Activated T-cell treated with anti-CD3 and anti-CD28 coated beads, Interleukin-2, amount 50 U/mL, for 24 hours (primary cell): ENCODE data around the gene ACTR6.
"Not testable (repeated sequence)": the region's sequence is repeated elsewhere in the genome, so short reads cannot be mapped to it uniquely, and the experiment has no call there.

ENCODE experiments used
- DNase-seq: peaks from one replicate; pipeline ENCODE4 v3.0.0-alpha.2; 2020
- H3K27ac Mint-ChIP-seq: 2 replicates; pipeline ENCODE4 v1.8.0; 2020; ENCODE audit warnings: mild to moderate bottlenecking, mixed read lengths
- H3K27me3 Mint-ChIP-seq: 2 replicates; pipeline ENCODE4 v1.8.0; 2020; ENCODE audit warnings: mixed read lengths
- H3K36me3 Mint-ChIP-seq: 2 replicates; pipeline ENCODE4 v1.8.0; 2020; ENCODE audit warnings: low read depth, mixed read lengths
- H3K4me1 Mint-ChIP-seq: 2 replicates; pipeline ENCODE4 v1.8.0; 2020; ENCODE audit warnings: low read depth, mixed read lengths
- H3K4me3 Mint-ChIP-seq: 2 replicates; pipeline ENCODE4 v1.8.0; 2020; ENCODE audit warnings: mild to moderate bottlenecking, moderate library complexity, mixed read lengths
- H3K9me3 Mint-ChIP-seq: 2 replicates; pipeline ENCODE4 v1.8.0; 2020; ENCODE audit warnings: mixed read lengths

ACTR6 gene

DNA sequence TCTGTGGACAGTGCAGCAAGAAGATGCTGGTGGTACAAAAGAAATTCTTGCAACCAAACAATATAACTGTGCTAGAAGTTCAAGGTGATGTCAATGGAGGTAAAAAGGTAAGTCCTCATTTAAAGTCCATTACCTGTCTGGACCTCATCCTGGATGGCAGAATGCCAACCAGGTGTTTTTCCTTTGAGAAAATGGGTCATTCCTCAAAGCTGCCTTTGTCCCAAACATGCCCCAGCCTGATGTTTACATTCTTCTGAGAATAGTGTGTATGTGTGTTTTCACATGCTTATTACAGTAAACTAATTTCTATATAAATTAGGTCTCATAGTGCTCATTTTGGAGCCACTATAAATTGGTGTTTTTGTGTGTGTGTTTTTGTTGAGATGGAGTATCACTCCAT is 24.9 kb downstream of the ACTR6 start:
- no peaks in the 10 kb centered on the region for H3K4me1 Mint-ChIP-seq
- H3K27ac Mint-ChIP-seq = no peak overlapping the region
- no peak overlapping the region for H3K4me3 Mint-ChIP-seq
- no peaks in the 10 kb centered on the region for H3K9me3 Mint-ChIP-seq
- DNase-seq = no peak
- peaks cover 50% of the 10 kb centered on the region for H3K36me3 Mint-ChIP-seq
- no peaks in the 10 kb centered on the region for H3K27me3 Mint-ChIP-seq

DNA sequence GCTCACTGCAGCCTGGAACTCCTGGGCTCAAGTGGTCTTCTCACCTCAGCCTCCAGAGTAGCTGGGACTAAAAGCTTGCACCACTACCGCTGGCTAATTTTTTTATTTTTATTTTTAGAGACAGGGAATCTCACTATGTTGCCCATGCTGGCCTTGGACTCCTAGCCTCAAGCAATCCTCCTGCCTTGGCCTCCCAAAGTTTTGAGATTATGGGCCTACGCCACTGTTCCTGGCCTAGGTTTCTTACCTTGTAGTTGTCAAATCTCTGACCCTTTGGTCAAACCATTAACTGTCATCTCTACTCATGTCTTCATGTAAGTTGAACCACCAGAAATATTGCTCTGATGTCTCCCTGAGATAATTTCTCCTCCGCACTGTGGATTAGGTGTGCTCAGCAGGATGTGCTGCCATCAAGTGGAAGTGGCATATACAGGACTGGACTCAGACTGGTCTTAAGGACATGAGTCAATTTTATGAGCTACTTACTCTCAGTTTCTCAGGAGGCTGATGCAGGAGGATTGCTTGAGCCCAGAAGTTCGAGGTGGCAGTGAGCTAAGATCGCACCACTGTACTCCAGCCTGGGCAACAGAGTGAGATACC is 28.5 kb downstream of the ACTR6 start:
- H3K27ac Mint-ChIP-seq = no peak overlapping the region
- H3K4me3 Mint-ChIP-seq = no peak overlapping the region
- H3K27me3 Mint-ChIP-seq = no peaks in the 10 kb centered on the region
- H3K4me1 Mint-ChIP-seq = no peaks in the 10 kb centered on the region
- no peak for DNase-seq
- H3K36me3 Mint-ChIP-seq = peaks cover 25% of the 10 kb centered on the region
- H3K9me3 Mint-ChIP-seq = no peaks in the 10 kb centered on the region

DNA sequence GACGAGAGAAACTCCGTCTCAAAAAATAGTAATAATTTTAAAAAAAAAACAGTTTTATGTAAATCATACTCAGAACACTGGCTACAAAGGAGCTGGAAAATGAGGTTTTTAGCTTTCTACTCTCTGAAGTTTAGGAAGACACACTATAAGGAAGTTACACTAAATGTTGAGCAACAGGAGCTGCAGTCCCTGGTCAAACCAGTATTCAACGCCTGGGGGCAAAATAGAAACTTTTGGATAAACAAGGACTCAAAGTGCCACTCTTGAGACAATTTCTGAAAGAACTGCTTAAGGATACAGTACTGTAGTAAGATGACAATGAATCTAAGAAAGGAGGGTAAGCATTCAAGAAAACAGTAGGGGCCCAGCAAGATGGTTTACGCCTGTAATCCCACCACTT is 29.3 kb downstream of the ACTR6 start:
- no peaks in the 10 kb centered on the region for H3K9me3 Mint-ChIP-seq
- H3K27me3 Mint-ChIP-seq = no peaks in the 10 kb centered on the region
- H3K36me3 Mint-ChIP-seq = peaks cover 17% of the 10 kb centered on the region
- H3K27ac Mint-ChIP-seq = no peak overlapping the region
- no peak for DNase-seq
- H3K4me1 Mint-ChIP-seq = no peaks in the 10 kb centered on the region
- H3K4me3 Mint-ChIP-seq = no peak overlapping the region

DNA sequence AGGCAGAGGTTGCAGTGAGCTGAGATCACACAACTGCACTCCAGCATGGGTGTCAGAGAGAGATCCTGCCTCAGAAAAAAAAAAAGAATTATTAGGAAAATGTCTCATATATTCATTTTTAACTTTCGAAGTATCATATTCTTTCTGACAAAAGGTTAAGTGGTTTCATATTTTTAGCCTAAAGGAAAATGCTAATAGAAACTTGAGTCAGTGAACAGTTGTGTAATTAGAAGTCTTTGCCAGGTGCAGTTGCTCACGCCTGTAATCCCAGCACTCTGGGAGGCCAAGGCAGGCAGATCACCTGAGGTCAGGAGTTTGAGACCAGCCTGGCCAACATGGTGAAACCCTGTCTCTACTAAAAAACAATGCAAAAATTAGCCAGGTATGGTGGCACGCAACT is 31.3 kb downstream of the ACTR6 start:
- not testable (repeated sequence) for H3K4me3 Mint-ChIP-seq, H3K27ac Mint-ChIP-seq

DNA sequence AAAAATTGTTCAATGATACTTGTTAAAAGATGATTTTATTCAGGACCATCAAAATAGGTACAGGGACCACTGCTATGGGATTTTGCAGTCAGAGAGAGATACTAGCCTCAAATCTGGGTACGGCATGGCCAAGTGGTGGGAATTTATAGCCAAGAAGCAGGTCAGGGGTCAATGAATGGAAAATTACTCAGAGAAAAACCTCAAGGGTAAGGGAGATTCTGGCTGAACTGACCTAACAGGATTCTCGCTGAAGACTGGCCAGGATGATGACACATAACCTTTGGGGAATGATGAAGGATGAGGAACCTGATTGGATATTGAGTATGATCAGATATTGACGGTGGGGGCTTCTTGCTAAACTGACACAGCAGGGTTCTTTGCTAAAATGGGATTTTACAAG is 33.6 kb downstream of the ACTR6 start:
- H3K27me3 Mint-ChIP-seq = no peaks in the 10 kb centered on the region
- no peaks in the 10 kb centered on the region for H3K9me3 Mint-ChIP-seq
- no peak overlapping the region for H3K27ac Mint-ChIP-seq
- no peaks in the 10 kb centered on the region for H3K36me3 Mint-ChIP-seq
- no peaks in the 10 kb centered on the region for H3K4me1 Mint-ChIP-seq
- DNase-seq = no peak
- H3K4me3 Mint-ChIP-seq = no peak overlapping the region

More for the DNA sequence above, 31.3 kb downstream of the ACTR6 start:
- not testable (repeated sequence) for H3K9me3 Mint-ChIP-seq, H3K4me1 Mint-ChIP-seq, H3K27me3 Mint-ChIP-seq, DNase-seq, H3K36me3 Mint-ChIP-seq

DNA sequence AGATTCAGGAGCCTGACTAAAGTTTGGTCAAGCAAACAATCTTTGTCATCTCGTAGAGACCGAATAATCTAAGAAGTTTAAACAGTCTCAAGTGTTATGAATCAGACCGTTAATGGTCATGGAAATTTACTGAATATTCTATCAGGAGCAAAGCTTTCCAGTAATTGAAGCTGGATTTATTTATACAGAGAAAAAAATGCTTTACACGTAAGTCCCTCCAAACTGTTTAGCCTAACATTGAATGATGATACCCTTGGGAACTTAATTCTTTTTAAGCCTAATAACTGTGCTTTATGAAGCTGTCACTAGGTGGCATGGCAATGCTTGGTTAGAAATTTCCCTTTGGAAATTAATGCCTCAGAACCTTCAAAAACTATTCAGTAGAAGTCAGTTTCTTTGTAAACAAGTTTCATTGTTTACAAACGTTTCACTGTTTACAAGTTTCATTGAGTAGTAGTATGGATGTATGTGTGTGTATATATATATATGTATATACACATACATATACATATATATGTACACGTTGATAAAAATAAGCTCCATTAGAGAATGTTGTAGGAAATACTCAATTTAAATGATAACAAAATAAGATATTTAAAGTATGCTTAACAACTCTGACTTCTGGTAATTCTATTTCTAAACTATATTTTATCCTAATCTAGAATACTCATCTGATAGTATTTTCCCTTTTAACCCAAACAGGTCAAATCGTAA is 34.1 kb downstream of the ACTR6 start:
- Mint-ChIP-seq H3K27ac (no peak overlapping the region), H3K9me3 (no peaks in the 10 kb centered on the region), H3K27me3 (no peaks in the 10 kb centered on the region), H3K4me3 (no peak overlapping the region), H3K4me1 (no peaks in the 10 kb centered on the region), H3K36me3 (no peaks in the 10 kb centered on the region)
- no peak for DNase-seq

DNA sequence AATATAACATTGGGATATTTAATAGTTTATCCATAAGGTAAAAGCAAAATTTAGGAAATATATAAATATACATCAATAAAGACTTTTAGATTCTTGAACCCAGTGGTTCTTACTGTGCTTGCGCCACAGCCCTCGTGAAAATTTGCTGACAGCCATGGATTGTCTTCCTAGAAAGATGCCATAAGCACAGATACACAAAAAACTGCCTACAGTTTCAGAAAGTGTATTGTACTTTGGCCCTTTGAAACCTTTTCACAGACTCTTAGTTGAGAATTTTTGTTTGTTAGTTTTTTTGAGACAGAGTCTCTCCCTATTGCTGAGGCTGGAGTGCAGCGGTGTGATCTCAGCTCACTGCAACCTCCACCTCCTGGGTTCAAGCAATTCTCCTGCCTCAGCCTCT is 38.2 kb downstream of the ACTR6 start:
- Mint-ChIP-seq H3K4me3 (no peak overlapping the region), H3K27me3 (no peaks in the 10 kb centered on the region), H3K27ac (no peak overlapping the region), H3K9me3 (no peaks in the 10 kb centered on the region), H3K36me3 (no peaks in the 10 kb centered on the region), H3K4me1 (no peaks in the 10 kb centered on the region)
- DNase-seq = no peak

DNA sequence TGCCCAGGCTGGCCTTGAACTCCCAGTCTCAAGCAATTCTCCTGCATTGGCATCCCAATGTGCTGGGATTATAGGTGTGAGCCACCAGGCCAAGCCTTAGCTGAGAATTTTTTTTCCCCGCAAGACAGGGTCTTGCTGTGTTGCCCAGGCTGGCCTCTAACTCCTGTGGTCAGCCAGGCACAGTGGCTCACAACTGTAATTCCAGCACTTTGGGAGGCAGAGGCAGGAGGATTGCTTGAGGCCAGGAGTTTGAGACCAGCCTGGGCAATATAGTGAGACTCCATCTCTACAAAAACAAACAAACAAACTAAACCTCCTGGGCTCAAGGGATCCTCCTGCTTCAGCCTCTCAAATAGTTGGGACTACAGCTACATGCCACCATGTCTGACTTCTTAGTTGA is 39.0 kb downstream of the ACTR6 start:
- Mint-ChIP-seq H3K36me3 (no peaks in the 10 kb centered on the region), H3K9me3 (no peaks in the 10 kb centered on the region), H3K4me1 (no peaks in the 10 kb centered on the region), H3K4me3 (no peak overlapping the region), H3K27me3 (no peaks in the 10 kb centered on the region), H3K27ac (no peak overlapping the region)
- DNase-seq = no peak

DNA sequence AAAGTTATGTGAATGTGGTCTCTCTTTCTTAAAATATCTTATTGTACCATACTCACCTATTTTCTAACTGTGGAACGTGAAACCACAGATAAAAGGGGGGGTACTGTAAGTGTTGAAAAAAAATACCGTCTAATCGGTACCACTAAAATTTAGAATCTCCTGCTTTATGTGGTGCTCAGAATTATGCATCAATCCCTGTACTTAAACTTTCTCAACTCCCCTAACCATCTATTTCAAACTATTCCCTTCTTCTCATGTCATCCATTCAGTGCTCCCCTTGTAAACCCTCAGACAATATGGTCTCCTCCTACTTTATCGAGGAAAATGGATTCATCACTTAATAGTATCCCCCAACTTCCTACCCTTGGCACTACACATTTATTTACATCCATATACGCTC is 42.5 kb downstream of the ACTR6 start:
- no peak overlapping the region for H3K4me3 Mint-ChIP-seq
- H3K36me3 Mint-ChIP-seq = no peaks in the 10 kb centered on the region
- no peaks in the 10 kb centered on the region for H3K27me3 Mint-ChIP-seq
- H3K9me3 Mint-ChIP-seq = no peaks in the 10 kb centered on the region
- H3K27ac Mint-ChIP-seq = no peak overlapping the region
- no peak for DNase-seq
- no peaks in the 10 kb centered on the region for H3K4me1 Mint-ChIP-seq

DNA sequence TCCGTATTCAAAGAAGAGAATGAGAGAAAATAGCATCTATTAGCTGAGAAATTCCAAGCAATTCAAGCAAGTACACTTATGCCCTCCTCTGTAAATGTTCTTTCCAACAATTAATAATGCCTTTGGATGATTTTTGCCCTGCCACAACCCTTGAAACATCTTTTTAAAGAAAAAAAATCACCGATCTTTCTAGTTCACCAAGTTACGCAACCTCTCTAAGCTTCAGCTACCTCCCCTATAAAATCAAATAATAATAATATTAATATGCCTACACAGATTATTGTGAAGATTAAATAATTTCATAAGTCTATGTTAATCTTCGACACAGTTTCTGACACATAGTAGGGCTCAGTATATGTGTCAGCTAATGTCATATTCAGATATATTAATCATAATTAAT is 47.1 kb downstream of the ACTR6 start:
- H3K9me3 Mint-ChIP-seq = no peaks in the 10 kb centered on the region
- no peak overlapping the region for H3K27ac Mint-ChIP-seq
- no peaks in the 10 kb centered on the region for H3K27me3 Mint-ChIP-seq
- no peak overlapping the region for H3K4me3 Mint-ChIP-seq
- H3K36me3 Mint-ChIP-seq = no peaks in the 10 kb centered on the region
- no peak for DNase-seq
- no peaks in the 10 kb centered on the region for H3K4me1 Mint-ChIP-seq

DNA sequence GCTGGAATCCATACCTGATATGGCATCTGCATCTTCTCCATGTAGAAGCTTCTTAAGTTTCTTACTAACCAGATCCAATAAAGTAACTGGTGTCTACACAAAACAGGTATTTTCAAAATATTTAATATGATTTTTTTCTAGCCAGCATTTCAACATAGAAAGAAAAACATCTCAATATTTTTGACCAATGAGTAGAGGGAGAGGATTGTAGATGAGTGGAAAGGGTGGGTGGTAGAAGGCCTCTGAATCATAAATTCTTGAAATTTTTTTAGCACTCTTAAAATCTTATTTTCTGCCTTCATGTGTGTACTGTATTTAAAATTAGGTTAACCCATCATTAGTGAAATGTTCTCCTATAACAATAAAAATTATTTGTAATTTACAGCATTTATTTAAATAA is 48.3 kb downstream of the ACTR6 start:
- H3K36me3 Mint-ChIP-seq = no peaks in the 10 kb centered on the region
- H3K27ac Mint-ChIP-seq = no peak overlapping the region
- H3K4me1 Mint-ChIP-seq = no peaks in the 10 kb centered on the region
- DNase-seq = no peak
- no peak overlapping the region for H3K4me3 Mint-ChIP-seq
- no peaks in the 10 kb centered on the region for H3K27me3 Mint-ChIP-seq
- no peaks in the 10 kb centered on the region for H3K9me3 Mint-ChIP-seq

DNA sequence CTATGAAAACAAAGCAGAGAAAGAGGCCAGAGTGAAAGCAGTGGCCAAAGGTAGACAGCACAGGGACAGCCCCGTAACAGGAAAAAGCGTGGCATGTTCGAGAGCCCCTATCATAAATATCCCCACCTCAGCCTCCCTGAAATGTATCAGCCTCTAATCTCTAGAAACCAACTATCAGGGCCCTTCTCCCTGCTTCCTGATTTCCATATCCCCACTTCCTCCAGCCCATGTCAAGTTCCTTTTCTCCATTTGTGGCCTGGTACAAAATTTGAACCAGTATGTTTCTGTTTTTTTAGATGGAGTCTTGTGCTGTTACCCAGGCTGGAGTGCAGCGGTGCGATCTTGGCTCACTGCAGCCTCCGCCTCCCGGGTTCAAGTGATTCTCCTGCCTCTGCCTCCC is 49.3 kb downstream of the ACTR6 start:
- Mint-ChIP-seq H3K27me3 (no peaks in the 10 kb centered on the region), H3K4me3 (no peak overlapping the region)

DNA sequence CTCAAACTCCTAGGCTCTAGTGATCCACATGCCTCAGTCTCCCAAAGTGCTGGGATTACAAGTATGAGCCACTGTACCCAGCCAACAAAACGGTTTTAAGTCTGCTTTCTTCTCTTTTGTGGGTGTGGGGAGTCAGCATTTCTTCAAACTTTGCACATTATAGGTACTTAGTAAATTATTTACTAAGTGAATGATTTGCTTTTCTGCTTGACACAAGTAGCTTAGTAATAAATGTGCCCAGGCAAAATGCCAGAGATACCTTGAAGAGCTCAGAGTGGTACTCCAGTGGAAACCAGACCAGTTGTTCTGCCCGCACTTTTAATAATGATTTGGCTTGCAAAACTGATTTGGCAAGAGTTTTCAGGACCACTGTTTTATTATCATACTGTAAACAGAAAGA is 51.3 kb downstream of the ACTR6 start:
- Mint-ChIP-seq H3K27me3 (no peaks in the 10 kb centered on the region), H3K27ac (no peak overlapping the region), H3K9me3 (no peaks in the 10 kb centered on the region), H3K4me3 (no peak overlapping the region), H3K4me1 (no peaks in the 10 kb centered on the region), H3K36me3 (no peaks in the 10 kb centered on the region)
- no peak for DNase-seq

More for the DNA sequence above, 49.3 kb downstream of the ACTR6 start:
- no peaks in the 10 kb centered on the region for H3K4me1 Mint-ChIP-seq
- H3K27ac Mint-ChIP-seq = no peak overlapping the region
- no peaks in the 10 kb centered on the region for H3K36me3 Mint-ChIP-seq
- no peaks in the 10 kb centered on the region for H3K9me3 Mint-ChIP-seq
- DNase-seq = no peak

DNA sequence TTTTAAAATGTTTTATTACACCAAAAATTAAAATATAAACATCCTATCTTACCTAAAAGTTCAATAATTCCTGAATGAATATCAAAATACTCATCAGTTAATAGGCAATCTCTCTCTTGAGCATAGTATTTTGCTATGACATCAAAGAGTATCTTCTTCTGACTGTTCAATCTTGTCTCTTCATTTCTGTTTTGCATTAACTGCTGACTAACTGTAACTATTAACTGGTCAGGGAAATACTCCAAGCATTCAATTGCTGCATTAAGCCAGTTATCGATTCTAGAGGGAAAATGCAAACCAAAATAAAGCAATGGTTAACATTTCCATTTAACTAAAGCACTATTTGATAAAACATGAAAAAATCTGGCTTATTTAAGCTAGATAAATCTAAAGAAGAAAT is 52.8 kb downstream of the ACTR6 start:
- Mint-ChIP-seq H3K27me3 (no peaks in the 10 kb centered on the region), H3K4me1 (peaks cover 2% of the 10 kb centered on the region), H3K4me3 (no peak overlapping the region), H3K36me3 (no peaks in the 10 kb centered on the region), H3K9me3 (no peaks in the 10 kb centered on the region), H3K27ac (no peak overlapping the region)
- no peak for DNase-seq

DNA sequence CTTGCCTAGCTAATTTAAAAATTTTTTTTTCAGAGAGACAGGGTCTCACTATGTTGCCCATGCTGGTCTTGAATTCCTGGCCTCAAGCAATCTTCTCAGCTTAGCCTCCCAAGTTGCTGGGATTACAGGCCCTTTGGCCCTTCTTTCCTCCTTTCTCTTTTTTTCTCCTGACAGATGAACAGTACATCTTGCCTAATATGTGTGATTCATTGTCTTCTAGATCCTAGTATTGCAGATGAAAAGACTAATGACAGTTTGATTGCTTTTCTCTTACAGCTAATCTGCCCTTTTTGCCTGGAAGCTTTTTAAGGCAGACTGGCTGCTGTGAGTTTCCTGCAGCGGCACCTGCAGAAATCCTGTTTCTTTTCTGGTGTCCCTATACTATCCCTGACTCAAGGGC is 54.3 kb downstream of the ACTR6 start:
- Mint-ChIP-seq H3K4me3 (no peak overlapping the region), H3K4me1 (peaks cover 2% of the 10 kb centered on the region), H3K27ac (no peak overlapping the region), H3K36me3 (no peaks in the 10 kb centered on the region), H3K9me3 (no peaks in the 10 kb centered on the region), H3K27me3 (no peaks in the 10 kb centered on the region)
- DNase-seq = no peak

DNA sequence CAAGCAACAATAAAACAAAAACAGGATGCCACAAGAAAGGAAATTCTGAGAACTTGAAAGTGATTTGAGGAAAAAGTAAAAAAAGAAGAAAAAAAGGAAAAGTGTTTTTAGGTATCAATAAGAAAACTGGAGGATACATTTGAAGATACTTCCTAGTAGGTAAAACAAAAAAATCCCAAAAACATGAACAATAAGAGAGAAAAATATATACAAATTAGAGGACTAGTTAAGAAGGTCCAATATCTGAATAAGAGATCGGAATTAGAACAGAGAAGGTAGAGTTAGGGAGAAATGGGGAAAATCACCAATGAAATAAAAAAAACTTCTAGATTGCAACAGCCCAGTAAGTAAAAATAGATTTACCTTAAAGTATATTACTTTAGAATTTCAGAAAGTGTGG is 57.5 kb downstream of the ACTR6 start:
- no peaks in the 10 kb centered on the region for H3K9me3 Mint-ChIP-seq
- H3K27me3 Mint-ChIP-seq = no peaks in the 10 kb centered on the region
- H3K4me1 Mint-ChIP-seq = peaks cover 2% of the 10 kb centered on the region
- H3K36me3 Mint-ChIP-seq = no peaks in the 10 kb centered on the region
- no peak for DNase-seq
- no peak overlapping the region for H3K27ac Mint-ChIP-seq
- no peak overlapping the region for H3K4me3 Mint-ChIP-seq
